ENCODE measurements around the gene PDZRN3. TPM values are rescaled to one million over a fixed set of nuclear protein-coding genes. Genes with fewer than 3 reads are reported as not detected.

PDZRN3 gene
- polyA plus RNA-seq, 2 of the 4 experiments (the other 2 are of a cell fraction), result not detected

DNA sequence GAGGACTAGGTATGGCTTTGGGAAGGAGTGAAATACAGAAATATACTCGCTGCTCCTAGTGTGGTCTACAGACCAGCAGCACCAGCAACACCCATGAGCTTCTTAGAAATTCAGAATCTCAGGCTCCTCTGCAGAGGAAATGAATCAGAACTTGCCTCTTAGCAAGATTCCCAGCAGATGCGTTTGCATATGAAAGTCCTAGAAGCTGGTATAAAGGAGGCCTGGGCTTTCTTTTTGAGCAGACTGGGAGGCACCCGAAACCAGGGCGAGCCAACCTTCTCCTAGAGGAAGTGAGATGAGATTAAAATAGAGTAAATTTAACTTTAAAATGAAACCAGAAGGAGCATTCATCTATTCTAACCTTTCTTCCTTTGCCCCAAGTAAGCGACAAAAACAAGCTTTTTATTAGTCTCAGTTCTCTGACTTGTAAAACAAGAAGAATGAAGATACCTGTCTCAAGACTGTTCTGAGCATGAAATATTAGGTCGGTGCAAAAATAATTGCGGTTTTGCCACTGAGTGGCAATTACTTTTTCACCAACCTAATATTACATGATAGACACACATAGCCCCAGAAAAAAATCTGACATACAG lies 140.0 kb downstream of the PDZRN3 start (continued):
- TF ChIP-seq, protein P1, sequence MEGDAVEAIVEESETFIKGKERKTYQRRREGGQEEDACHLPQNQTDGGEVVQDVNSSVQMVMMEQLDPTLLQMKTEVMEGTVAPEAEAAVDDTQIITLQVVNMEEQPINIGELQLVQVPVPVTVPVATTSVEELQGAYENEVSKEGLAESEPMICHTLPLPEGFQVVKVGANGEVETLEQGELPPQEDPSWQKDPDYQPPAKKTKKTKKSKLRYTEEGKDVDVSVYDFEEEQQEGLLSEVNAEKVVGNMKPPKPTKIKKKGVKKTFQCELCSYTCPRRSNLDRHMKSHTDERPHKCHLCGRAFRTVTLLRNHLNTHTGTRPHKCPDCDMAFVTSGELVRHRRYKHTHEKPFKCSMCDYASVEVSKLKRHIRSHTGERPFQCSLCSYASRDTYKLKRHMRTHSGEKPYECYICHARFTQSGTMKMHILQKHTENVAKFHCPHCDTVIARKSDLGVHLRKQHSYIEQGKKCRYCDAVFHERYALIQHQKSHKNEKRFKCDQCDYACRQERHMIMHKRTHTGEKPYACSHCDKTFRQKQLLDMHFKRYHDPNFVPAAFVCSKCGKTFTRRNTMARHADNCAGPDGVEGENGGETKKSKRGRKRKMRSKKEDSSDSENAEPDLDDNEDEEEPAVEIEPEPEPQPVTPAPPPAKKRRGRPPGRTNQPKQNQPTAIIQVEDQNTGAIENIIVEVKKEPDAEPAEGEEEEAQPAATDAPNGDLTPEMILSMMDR (IDR thresholded peaks at IDR 0.05), result no peak
- TF ChIP-seq POLR2A (IDR thresholded peaks at IDR 0.05; ENCODE audit: low read length) (no peak), FOSL2 (IDR thresholded peaks at IDR 0.05) (no peak), FOSL2 (CRISPR knock-in tag; IDR thresholded peaks at IDR 0.05) (no peak), CBX2 (IDR thresholded peaks at IDR 0.05; ENCODE audit: borderline replicate concordance, low read depth) (no peak)

GRCh38 chr3:73481888-73482287 lies 142.9 kb downstream of the PDZRN3 start:
- Histone ChIP-seq H3K4me2 (no peak overlapping the region), H3K4me1 (no peaks in the 10 kb centered on the region), H3K4me3 (no peak overlapping the region), H3K9me3 (0 out of 3 replicates have a peak, but pooled peaks cover 3% of the 10 kb centered on the region), H3K27ac (no peak overlapping the region)
- ChIA-PET CTCF (no interaction called here), POLR2A (no interaction called here)
- 28% methylated on average over 3 of the region's 3 CpGs for WGBS (ENCODE audit: missing lambda C conversion rate)
- ATAC-seq, result no peak
- TF ChIP-seq ATOH8 (CRISPR knock-in tag; IDR thresholded peaks at IDR 0.05; ENCODE audit: low read depth) (no peak), FOSB (CRISPR knock-in tag; IDR thresholded peaks at IDR 0.05) (no peak), GATA3 (IDR thresholded peaks at IDR 0.05; ENCODE audit: borderline replicate concordance) (no peak), JUNB (IDR thresholded peaks at IDR 0.05) (no peak), RARB (CRISPR knock-in tag; IDR thresholded peaks at IDR 0.05) (no peak), CHD4 (IDR thresholded peaks at IDR 0.05; ENCODE audit: borderline replicate concordance) (no peak), EP300 (IDR thresholded peaks at IDR 0.05) (no peak), HDAC2 (IDR thresholded peaks at IDR 0.05) (no peak), KDM5A (IDR thresholded peaks at IDR 0.05) (no peak), ZSCAN20 (CRISPR knock-in tag; IDR thresholded peaks at IDR 0.05) (no peak), REST (IDR thresholded peaks at IDR 0.05) (no peak), KDM1A (IDR thresholded peaks at IDR 0.05; ENCODE audit: low read depth) (no peak)
- TF ChIP-seq, protein P2, sequence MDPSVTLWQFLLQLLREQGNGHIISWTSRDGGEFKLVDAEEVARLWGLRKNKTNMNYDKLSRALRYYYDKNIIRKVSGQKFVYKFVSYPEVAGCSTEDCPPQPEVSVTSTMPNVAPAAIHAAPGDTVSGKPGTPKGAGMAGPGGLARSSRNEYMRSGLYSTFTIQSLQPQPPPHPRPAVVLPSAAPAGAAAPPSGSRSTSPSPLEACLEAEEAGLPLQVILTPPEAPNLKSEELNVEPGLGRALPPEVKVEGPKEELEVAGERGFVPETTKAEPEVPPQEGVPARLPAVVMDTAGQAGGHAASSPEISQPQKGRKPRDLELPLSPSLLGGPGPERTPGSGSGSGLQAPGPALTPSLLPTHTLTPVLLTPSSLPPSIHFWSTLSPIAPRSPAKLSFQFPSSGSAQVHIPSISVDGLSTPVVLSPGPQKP (IDR thresholded peaks at IDR 0.05; ENCODE audit: low read depth, low read length), result no peak
- TF ChIP-seq, protein P3, sequence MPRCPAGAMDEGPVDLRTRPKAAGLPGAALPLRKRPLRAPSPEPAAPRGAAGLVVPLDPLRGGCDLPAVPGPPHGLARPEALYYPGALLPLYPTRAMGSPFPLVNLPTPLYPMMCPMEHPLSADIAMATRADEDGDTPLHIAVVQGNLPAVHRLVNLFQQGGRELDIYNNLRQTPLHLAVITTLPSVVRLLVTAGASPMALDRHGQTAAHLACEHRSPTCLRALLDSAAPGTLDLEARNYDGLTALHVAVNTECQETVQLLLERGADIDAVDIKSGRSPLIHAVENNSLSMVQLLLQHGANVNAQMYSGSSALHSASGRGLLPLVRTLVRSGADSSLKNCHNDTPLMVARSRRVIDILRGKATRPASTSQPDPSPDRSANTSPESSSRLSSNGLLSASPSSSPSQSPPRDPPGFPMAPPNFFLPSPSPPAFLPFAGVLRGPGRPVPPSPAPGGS (IDR thresholded peaks at IDR 0.05), result no peak
- DNase-seq (ENCODE audit: low read depth in 1 of 2, low spot score in 1 of 2), result no peak
- FAIRE-seq, result no peak
